Measurements from ENCODE around the gene IL18BP. TPM values are rescaled to one million over a fixed set of nuclear protein-coding genes. Genes with fewer than 3 reads are reported as not detected.

Gene IL18BP
- total RNA-seq, 1 experiment from 2014 or later, result 10.6 TPM

GRCh38 chr11:72007587-72007986 is 8.9 kb downstream of the IL18BP start:
- DNase-seq (ENCODE audit: low spot score), result no peak
- Histone ChIP-seq H3K36me3 (ENCODE audit: insufficient read depth, low read length, poor library complexity, severe bottlenecking) (peaks cover 98% of the 10 kb centered on the region), H3K27ac (ENCODE audit: low read depth, low read length, poor library complexity, severe bottlenecking) (no peak overlapping the region), H3K9me3 (ENCODE audit: low read depth, low read length, poor library complexity, severe bottlenecking) (no peaks in the 10 kb centered on the region), H3K27me3 (replicated peaks; ENCODE audit: insufficient read depth, low read depth, low read length, poor library complexity) (no peaks in the 10 kb centered on the region), H3K4me1 (ENCODE audit: insufficient read depth, low read length, poor library complexity, severe bottlenecking) (no peaks in the 10 kb centered on the region), H3K4me3 (ENCODE audit: low read depth, low read length, poor library complexity, severe bottlenecking) (no peak overlapping the region)
- TF ChIP-seq EZH2 (IDR thresholded peaks at IDR 0.05; ENCODE audit: borderline replicate concordance, low read depth, low read length, poor library complexity, severe bottlenecking) (no peak), CTCF (conservative IDR thresholded peaks at IDR 0.05; ENCODE audit: low read depth, low read length) (no peak)
- intact Hi-C loops (cut with micrococcal nuclease; ENCODE audit: unreplicated experiment), result no loop called here
- ChIA-PET CTCF (no interaction called here), POLR2A (ENCODE audit: low non-redundant PET) (no interaction called here)
- BruUV-seq (replicated peaks), result no TSS peak

GRCh38 chr11:72008728-72009127 is 10.0 kb downstream of the IL18BP start:
- H3K9me3 ChIP-seq (ENCODE audit: low read depth, low read length, poor library complexity, severe bottlenecking), result no peaks in the 10 kb centered on the region
- ChIA-PET CTCF (no interaction called here), POLR2A (ENCODE audit: low non-redundant PET) (no interaction called here)
- no peak overlapping the region for H3K4me3 ChIP-seq (ENCODE audit: low read depth, low read length, poor library complexity, severe bottlenecking)
- H3K27ac ChIP-seq (ENCODE audit: low read depth, low read length, poor library complexity, severe bottlenecking), result no peak overlapping the region
- H3K4me1 ChIP-seq (ENCODE audit: insufficient read depth, low read length, poor library complexity, severe bottlenecking), result no peaks in the 10 kb centered on the region
- TF ChIP-seq EZH2 (IDR thresholded peaks at IDR 0.05; ENCODE audit: borderline replicate concordance, low read depth, low read length, poor library complexity, severe bottlenecking), result no peak
- no peak for TF ChIP-seq CTCF (conservative IDR thresholded peaks at IDR 0.05; ENCODE audit: low read depth, low read length)
- BruUV-seq (replicated peaks), result TSS peak; percentile 7
- intact Hi-C loops (cut with micrococcal nuclease; ENCODE audit: unreplicated experiment), result no loop called here
- peaks cover 98% of the 10 kb centered on the region for H3K36me3 ChIP-seq (ENCODE audit: insufficient read depth, low read length, poor library complexity, severe bottlenecking)
- H3K27me3 ChIP-seq (replicated peaks; ENCODE audit: insufficient read depth, low read depth, low read length, poor library complexity), result no peaks in the 10 kb centered on the region
- DNase-seq (ENCODE audit: low spot score), result no peak

GRCh38 chr11:72009156-72009555 is 10.4 kb downstream of the IL18BP start:
- intact Hi-C loops (cut with micrococcal nuclease; ENCODE audit: unreplicated experiment), result no loop called here
- Histone ChIP-seq H3K4me3 (ENCODE audit: low read depth, low read length, poor library complexity, severe bottlenecking) (no peak overlapping the region), H3K27ac (ENCODE audit: low read depth, low read length, poor library complexity, severe bottlenecking) (no peak overlapping the region), H3K27me3 (replicated peaks; ENCODE audit: insufficient read depth, low read depth, low read length, poor library complexity) (no peaks in the 10 kb centered on the region), H3K9me3 (ENCODE audit: low read depth, low read length, poor library complexity, severe bottlenecking) (no peaks in the 10 kb centered on the region), H3K4me1 (ENCODE audit: insufficient read depth, low read length, poor library complexity, severe bottlenecking) (no peaks in the 10 kb centered on the region), H3K36me3 (ENCODE audit: insufficient read depth, low read length, poor library complexity, severe bottlenecking) (peaks cover 98% of the 10 kb centered on the region)
- ChIA-PET CTCF (no interaction called here), POLR2A (ENCODE audit: low non-redundant PET) (no interaction called here)
- BruUV-seq (replicated peaks), result no TSS peak
- no peak for DNase-seq (ENCODE audit: low spot score)
- no peak for TF ChIP-seq EZH2 (IDR thresholded peaks at IDR 0.05; ENCODE audit: borderline replicate concordance, low read depth, low read length, poor library complexity, severe bottlenecking)
- no peak for TF ChIP-seq CTCF (conservative IDR thresholded peaks at IDR 0.05; ENCODE audit: low read depth, low read length)

Measured in A673 (cell line).